GM12891 (cell line): Measurements from ENCODE around the gene AJUBA.
"Not testable (repeated sequence)": the region's sequence is repeated elsewhere in the genome, so short reads cannot be mapped to it uniquely, and the experiment has no call there.

Source experiments
- DNase-seq: peaks from one replicate; pipeline ENCODE4 v3.0.0; 2011; ENCODE audit warnings: low spot score; ENCODE audit not compliant: insufficient read length
- FAIRE-seq: peaks from 2 replicates; lab custom pipeline; 2011; peaks lifted over from hg19 to GRCh38; lab: Jason Lieb, UNC
- PAX5 ChIP-seq: IDR thresholded peaks from 2 replicates; pipeline ENCODE4 v1.6.1; 2011; ENCODE audit warnings: low read length, moderate library complexity, mild to moderate bottlenecking; ENCODE audit not compliant: insufficient read depth, severe bottlenecking
- POLR2A ChIP-seq: IDR thresholded peaks from 2 replicates; pipeline ENCODE4 v1.6.1; 2011; ENCODE audit warnings: low read depth, low read length, control low read depth
- POLR2AphosphoS5 ChIP-seq: IDR thresholded peaks from 2 replicates; pipeline ENCODE4 v1.6.1; 2011; ENCODE audit warnings: low read depth, low read length, control low read depth
- POU2F2 ChIP-seq: IDR thresholded peaks from 2 replicates; pipeline ENCODE4 v1.6.1; 2011; ENCODE audit warnings: low read depth, mild to moderate bottlenecking, control low read depth, low read length, moderate library complexity
- SPI1 ChIP-seq: IDR thresholded peaks from 2 replicates; pipeline ENCODE4 v1.6.1; 2011; ENCODE audit warnings: low read depth, low read length, control low read depth
- TAF1 ChIP-seq: IDR thresholded peaks from 2 replicates; pipeline ENCODE4 v1.6.1; 2011; ENCODE audit warnings: low read depth, low read length, control low read depth

The AJUBA gene

DNA sequence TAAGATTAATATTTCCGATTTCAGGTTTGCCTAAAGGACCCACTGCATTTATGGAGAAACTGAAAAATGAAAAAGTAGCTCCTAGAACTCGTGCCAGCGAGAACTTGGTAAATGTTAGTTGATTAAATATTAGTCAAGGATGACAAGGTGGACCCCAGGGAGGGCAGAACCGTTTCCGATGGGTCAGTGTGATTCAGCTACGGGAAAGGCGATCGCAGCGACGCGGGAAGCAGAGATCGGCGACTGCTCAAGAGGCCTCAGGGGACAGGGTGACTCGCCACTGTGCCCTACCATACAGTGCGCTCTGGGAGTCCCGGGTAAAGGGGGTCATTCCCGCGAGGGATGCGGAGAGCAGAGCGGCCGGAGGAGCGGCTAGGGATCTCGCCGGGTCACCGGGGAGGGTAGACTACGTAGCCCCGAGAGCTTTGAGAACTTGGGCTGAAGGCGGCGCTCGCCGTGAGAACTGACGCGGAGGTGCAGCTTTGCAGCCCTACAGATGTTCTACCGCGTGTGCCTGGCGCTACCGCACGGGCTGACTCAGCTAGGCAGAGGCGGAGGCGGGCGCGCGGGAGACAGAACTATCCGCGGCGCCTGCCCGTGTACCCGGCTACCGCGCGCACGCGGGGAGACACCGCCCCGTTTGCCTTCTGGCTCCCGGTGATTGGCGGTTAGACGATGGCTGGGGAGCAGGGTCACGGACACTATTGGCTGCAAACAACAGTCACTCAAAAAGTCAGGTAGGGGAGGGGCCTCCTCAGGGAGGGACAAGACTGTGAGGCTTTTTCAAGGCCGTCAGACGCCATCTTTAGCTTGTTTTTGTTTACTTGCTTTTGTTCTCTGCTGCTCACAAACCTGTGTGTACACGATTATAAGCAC lies 24.4 kb upstream of the AJUBA start:
- TF ChIP-seq TAF1 (peak; percentile 80), PAX5 (no peak), SPI1 (no peak), POU2F2 (no peak), POLR2AphosphoS5 (peak; percentile 89), POLR2A (peak; percentile 86)
- FAIRE-seq, result peak; percentile 95
- peak; percentile 80 for DNase-seq

DNA sequence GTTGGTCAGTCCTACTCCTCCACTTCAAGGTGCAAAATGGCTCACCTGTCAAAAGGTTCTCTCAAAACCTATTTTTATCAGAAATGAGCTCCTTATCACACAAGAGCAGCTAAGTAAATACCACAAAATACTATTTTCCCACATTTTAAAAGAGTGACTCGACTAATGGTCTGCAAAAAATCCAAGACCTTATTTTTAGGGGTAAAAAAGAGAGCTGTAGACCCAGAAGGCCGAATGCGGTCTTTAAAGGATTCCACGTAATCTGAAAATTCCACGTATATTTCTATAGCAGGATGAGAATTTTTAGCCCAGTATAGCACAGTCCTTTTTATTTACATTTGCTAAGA lies 23.8 kb upstream of the AJUBA start:
- TF ChIP-seq POLR2A (no peak), PAX5 (no peak), POLR2AphosphoS5 (no peak), TAF1 (no peak), POU2F2 (no peak), SPI1 (no peak)
- FAIRE-seq (no peak), DNase-seq (no peak)

DNA sequence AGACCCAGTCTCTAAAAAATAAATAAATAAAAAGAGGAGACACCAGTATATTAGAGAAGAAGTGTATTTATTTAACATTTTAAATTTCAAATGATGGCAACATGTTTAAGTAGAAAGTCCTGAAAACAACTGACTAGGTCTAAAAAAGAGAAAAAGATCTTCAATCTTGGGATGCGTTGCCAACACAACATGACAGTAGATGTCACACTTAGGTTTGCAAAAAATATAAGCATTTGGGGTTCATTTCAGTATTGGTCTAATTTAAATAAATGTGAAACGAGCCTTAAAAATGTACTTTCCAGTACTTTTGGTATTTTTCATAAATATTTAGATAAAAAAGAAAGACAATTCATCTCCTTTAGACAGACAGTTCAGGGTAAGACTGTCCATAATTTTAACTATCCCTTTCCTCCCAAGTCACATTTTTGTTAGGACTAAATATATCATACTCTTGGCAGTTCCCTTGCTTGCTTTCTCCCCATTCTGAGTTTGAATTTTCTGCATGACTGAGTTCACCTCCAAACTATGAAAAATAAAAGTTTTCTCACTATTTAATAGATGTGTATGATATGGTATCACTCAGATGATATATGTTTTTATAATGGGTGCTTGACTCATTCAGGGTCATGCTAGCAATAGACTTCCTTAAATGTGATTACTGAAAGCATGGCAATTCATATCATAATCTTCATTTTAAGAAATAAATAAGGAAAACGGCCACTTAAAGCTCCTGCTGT lies 23.3 kb upstream of the AJUBA start:
- no peak for TF ChIP-seq SPI1
- TF ChIP-seq TAF1, result no peak
- TF ChIP-seq POLR2AphosphoS5, result no peak
- DNase-seq (no peak), FAIRE-seq (no peak)

DNA sequence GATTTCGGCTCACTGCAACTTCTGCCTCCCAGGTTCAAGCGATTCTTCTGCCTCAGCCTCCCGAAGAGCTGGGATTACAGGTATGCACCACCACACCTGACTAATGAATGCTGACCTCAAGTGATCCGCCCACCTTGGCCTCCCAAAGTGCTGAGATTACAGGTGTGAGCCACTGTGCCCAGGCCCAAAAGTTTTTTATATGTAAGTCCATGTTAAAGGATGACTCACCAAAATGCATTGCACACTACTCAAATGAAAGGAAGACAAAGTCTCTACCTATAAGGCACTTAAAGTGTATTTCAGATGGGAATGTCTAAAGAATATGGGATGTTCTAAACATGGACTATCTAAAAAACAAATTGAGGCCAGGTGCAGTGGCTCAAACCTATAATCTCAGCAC lies 21.9 kb upstream of the AJUBA start:
- not testable (repeated sequence) for FAIRE-seq, DNase-seq

DNA sequence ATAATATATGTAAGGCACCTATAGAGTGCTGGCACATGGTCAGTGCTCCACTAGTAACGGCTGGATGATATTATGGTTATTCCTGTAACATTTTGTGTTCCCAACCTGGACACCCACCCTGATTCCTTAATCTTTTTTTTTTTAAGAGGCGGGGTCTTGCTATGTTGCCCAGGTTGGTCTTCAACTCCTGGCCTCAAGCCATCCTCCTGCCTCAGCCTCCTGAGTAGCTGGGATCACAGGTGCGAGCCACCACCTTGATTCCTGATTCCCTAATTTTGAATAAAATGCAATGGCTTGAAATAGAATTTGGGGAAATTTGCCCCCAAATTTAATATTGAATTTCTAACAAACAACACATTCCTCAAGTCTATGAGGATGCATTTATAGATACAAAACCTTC lies 20.2 kb upstream of the AJUBA start:
- no peak for TF ChIP-seq POLR2AphosphoS5
- no peak for TF ChIP-seq POLR2A
- no peak for TF ChIP-seq SPI1
- no peak for TF ChIP-seq TAF1
- no peak for TF ChIP-seq PAX5
- no peak for TF ChIP-seq POU2F2
- FAIRE-seq, result no peak

DNA sequence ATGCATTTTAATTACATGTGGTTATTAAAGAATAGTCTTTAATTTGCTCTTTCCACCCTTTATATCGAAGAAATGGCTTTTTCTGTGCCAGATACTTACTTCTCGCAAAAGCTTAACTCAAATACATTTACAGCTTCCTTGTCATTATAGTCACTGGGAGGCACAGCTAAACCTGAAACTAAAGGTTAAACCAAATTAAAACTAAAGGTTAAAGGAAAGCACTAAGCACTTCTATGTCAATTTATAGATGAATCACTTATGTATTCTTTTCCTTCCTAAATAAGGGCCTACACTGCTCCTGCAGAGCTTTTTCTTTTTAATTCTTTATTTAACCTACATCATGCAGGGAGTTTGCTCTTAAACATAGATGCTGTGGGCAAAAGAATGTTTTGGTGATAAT lies 18.5 kb upstream of the AJUBA start:
- TF ChIP-seq POU2F2 (no peak), TAF1 (no peak), SPI1 (no peak), POLR2A (no peak), POLR2AphosphoS5 (no peak), PAX5 (no peak)
- no peak for FAIRE-seq
- DNase-seq, result no peak

More for the DNA sequence above, 20.2 kb upstream of the AJUBA start:
- no peak for DNase-seq

DNA sequence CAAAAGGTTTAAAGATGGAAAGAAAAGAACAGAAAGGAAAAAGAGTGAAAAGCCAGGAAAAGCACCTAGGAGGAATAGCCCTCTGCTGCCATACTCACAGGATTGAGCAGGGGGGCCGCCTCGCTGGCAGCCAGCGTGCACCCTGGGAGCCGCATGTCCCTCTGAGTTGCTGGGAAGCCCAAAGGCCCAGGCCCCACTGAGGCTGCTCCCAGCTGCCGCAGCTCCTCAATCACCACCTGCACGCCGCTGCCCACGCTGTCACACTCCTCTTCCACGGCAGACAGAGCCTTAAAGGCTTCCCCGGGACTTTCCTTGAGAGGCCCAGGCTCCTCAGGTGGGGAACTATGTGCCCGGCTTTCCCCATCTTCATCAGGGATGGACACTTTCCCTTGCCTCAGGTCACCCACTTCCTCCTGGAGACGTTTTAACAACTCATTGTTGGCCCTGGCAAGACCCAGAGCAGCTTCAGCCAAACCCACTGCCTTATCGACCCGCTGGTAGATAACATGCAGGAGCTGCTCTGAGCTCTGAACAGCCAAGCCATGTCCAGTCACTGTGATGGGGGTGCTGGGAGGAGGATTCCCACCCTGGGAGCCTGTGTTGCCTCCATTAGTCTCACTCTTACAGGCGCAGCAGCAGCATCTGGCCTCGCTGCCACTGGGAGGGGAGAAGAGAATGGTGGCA lies 16.1 kb upstream of the AJUBA start:
- no peak for DNase-seq
- no peak for FAIRE-seq
- TF ChIP-seq PAX5, result no peak
- TF ChIP-seq SPI1, result no peak
- TF ChIP-seq TAF1, result no peak

DNA sequence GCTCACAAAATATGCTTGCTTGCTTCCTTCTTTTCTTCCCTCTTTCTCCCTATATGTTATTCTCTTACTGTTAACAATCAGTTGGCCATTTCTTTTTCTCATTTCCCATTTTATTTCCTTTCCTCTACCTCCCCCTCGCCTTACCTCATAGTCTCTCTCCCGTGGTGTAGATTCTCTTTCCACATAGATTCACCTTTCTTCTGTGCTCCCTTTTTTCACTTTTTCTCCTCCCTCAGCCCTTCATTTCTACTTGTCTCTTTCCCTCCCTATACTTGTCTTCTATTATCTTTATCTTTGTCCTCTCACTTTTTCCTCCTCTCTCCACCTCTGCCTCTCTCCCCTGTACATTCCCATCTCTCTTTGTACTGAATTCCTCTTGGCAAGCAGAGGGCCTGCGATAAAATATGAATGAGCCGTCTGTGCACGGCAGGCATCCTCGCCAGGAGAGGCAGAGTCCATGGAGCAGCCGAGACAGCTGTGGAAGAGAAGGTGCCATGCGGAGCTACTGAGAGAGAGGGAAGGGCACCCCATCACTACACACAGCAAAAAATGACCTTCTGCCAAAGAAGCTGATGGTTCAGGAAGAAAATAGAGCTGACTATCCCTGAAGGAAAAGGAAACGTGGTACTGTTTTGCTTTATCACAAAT lies 15.4 kb upstream of the AJUBA start:
- no peak for FAIRE-seq
- TF ChIP-seq POLR2A (no peak), SPI1 (no peak), TAF1 (no peak)

DNA sequence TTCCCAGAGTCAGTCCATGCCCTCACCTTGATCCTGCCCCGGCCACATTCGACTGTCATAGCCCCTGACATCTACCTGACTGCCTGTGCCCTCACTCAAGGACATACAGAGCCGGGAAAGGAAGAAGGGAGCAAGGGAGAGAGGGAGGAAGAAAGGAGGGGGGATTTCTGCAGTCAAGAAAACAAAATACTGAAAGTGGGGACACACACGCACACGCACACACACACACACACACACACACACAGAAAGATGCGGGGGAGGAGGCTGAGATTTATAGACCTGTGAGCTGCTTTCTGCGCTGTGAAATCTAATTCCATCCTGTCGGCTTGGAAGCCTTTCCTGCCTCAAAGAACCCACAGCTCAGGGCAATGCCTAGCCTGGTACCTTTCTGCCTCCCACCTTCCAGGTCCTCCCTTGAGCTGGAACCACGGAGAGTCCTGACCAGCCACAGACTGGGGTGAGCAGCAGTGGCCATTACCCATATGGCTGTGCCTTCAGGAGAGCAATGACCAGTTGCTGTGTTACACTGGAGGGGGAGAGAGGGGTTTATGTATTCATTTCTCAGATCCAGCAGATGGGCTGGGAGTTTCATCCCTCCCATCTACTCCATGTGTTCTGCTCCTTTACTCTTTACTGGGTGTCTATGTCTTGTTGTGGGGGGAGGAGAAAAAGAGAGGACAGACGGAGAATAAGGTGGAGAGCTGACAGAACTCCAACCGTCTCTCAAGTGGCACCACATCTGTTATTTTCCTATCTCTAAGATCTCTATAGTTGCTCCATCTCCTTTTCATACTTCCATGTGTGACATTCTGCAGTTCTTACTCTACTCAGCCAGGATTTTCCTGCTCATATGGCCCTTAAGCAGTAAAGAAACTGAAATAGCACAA lies 14.7 kb upstream of the AJUBA start:
- TF ChIP-seq POLR2AphosphoS5 (no peak), PAX5 (no peak), TAF1 (no peak), POU2F2 (no peak), SPI1 (no peak), POLR2A (no peak)
- no peak for FAIRE-seq

More for the DNA sequence above, 15.4 kb upstream of the AJUBA start:
- DNase-seq, result no peak

More for the DNA sequence above, 14.7 kb upstream of the AJUBA start:
- DNase-seq, result no peak
